ENCODE data around the gene WDR20.

DNA sequence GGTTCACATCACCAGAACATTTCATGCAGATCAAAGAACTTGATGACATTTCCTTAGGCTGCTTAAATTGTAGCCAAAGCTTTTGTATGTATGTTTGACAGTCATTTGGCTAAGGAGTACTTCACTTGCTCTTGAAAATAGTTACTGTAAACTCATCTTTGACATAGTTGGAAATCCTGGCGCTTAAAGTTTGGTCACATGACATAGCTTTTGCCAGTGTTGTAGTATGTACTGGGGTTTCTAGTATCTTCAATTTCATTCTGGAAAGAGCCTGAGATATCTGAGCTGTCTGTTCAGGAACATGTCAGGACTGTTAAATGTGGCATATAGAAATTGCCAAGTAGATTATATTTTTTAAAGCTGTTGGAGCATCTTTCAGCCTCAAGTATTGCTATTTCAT lies 55.7 kb downstream of the WDR20 start:
- TF ChIP-seq, protein P1, sequence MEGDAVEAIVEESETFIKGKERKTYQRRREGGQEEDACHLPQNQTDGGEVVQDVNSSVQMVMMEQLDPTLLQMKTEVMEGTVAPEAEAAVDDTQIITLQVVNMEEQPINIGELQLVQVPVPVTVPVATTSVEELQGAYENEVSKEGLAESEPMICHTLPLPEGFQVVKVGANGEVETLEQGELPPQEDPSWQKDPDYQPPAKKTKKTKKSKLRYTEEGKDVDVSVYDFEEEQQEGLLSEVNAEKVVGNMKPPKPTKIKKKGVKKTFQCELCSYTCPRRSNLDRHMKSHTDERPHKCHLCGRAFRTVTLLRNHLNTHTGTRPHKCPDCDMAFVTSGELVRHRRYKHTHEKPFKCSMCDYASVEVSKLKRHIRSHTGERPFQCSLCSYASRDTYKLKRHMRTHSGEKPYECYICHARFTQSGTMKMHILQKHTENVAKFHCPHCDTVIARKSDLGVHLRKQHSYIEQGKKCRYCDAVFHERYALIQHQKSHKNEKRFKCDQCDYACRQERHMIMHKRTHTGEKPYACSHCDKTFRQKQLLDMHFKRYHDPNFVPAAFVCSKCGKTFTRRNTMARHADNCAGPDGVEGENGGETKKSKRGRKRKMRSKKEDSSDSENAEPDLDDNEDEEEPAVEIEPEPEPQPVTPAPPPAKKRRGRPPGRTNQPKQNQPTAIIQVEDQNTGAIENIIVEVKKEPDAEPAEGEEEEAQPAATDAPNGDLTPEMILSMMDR (conservative IDR thresholded peaks at IDR 0.05) = no peak
- no peak for TF ChIP-seq ZFX (IDR thresholded peaks at IDR 0.05)

Data from C4-2B (cell line).